HG03457 (cell line): Measurements from ENCODE around the gene SLC6A16.
"Not testable (repeated sequence)": the region's sequence is repeated elsewhere in the genome, so short reads cannot be mapped to it uniquely, and the experiment has no call there.

Experiments
- ATAC-seq: cut with Tn5 transposase; IDR thresholded peaks from one replicate; pipeline ENCODE4 v1.9.1; 2021; ENCODE audit warnings: moderate number of reproducible peaks; ENCODE audit not compliant: unreplicated experiment

Gene SLC6A16

GRCh38 chr19:49331616-49332055 lies 6.6 kb upstream of the SLC6A16 start:
- ATAC-seq: peak; percentile 37

GRCh38 chr19:49331187-49331586 lies 6.2 kb upstream of the SLC6A16 start:
- not testable (repeated sequence) for ATAC-seq

GRCh38 chr19:49328741-49329140 lies 3.8 kb upstream of the SLC6A16 start:
- ATAC-seq: no peak

GRCh38 chr19:49327878-49328544 lies 3.0 kb upstream of the SLC6A16 start:
- no peak for ATAC-seq

- ATAC-seq: no peak
Observed at GRCh38 chr19:49326165-49326704, 1.2 kb upstream of the SLC6A16 start.

- ATAC-seq: not testable (repeated sequence)
Observed at GRCh38 chr19:49325756-49326155, 765 bp upstream of the SLC6A16 start.

- no peak for ATAC-seq
Observed at GRCh38 chr19:49318296-49318695, 6.7 kb downstream of the SLC6A16 start.

- no peak for ATAC-seq
Observed at GRCh38 chr19:49316284-49316683, 8.7 kb downstream of the SLC6A16 start.

- no peak for ATAC-seq
Observed at GRCh38 chr19:49315111-49315510, 9.9 kb downstream of the SLC6A16 start.

- no peak for ATAC-seq
Observed at GRCh38 chr19:49309087-49309486, 15.9 kb downstream of the SLC6A16 start.

- ATAC-seq: not testable (repeated sequence)
Observed at GRCh38 chr19:49306734-49307133, 18.3 kb downstream of the SLC6A16 start.

GRCh38 chr19:49301866-49302252 lies 23.1 kb downstream of the SLC6A16 start:
- no peak for ATAC-seq

GRCh38 chr19:49301165-49301865 lies 23.7 kb downstream of the SLC6A16 start:
- ATAC-seq: no peak

- ATAC-seq: not testable (repeated sequence)
Observed at GRCh38 chr19:49298653-49299052, 26.3 kb downstream of the SLC6A16 start.

- ATAC-seq: no peak
Observed at GRCh38 chr19:49297403-49297802, 27.6 kb downstream of the SLC6A16 start.

GRCh38 chr19:49295208-49295880 lies 29.6 kb downstream of the SLC6A16 start:
- ATAC-seq: no peak

- no peak for ATAC-seq
Observed at GRCh38 chr19:49294401-49294800, 30.6 kb downstream of the SLC6A16 start.

- ATAC-seq: no peak
Observed at GRCh38 chr19:49290517-49290916, 34.5 kb downstream of the SLC6A16 start.

GRCh38 chr19:49289286-49289685 lies 35.7 kb downstream of the SLC6A16 start:
- ATAC-seq: not testable (repeated sequence)

GRCh38 chr19:49288205-49288604 lies 36.8 kb downstream of the SLC6A16 start:
- not testable (repeated sequence) for ATAC-seq

- ATAC-seq: no peak
Observed at GRCh38 chr19:49287141-49287770, 37.7 kb downstream of the SLC6A16 start.
